ENCODE measurements around the gene CUL1.

Gene CUL1

DNA sequence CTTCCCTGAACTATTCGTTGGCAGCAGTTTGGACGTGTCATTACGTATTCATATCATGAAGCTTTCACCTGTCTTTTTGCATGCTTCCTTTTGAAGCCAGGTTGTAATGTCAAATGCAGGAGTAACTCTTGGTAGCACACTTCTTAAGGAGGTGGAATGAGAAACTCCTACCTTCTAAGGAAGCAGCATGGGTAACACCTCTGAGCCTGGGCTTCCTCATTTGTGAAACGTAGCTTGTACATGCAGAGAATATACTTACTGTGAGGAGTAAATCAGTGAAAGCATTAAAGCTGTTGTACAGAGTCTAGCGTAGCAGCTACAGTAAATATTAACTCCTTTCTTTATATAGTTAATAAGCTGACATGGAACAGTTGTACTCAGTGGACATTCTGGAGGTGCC lies 21.1 kb downstream of the CUL1 start:
- Histone ChIP-seq H3K36me3 (ENCODE audit: insufficient read depth, low read length) (0 out of 2 replicates have a peak, but pooled peaks cover 3% of the 10 kb centered on the region), H3K4me1 (ENCODE audit: insufficient read depth, low read length) (peaks cover 28% of the 10 kb centered on the region), H3K27me3 (ENCODE audit: insufficient read depth, low read length) (no peaks in the 10 kb centered on the region), H3K4me3 (ENCODE audit: low read length) (no peak overlapping the region), H3K9me3 (ENCODE audit: insufficient read depth, low read depth, low read length) (no peaks in the 10 kb centered on the region), H3K9ac (ENCODE audit: low read depth, low read length) (no peak overlapping the region), H3K27ac (ENCODE audit: low read depth, low read length) (no peak overlapping the region)
- WGBS, result 73% methylated on average over 4 of the region's 5 CpGs

GRCh38 chr7:148720472-148720871 lies 21.8 kb downstream of the CUL1 start:
- H3K27ac ChIP-seq (ENCODE audit: low read depth, low read length), result no peak overlapping the region
- H3K36me3 ChIP-seq (ENCODE audit: insufficient read depth, low read length), result no peaks in the 10 kb centered on the region
- peaks cover 28% of the 10 kb centered on the region for H3K4me1 ChIP-seq (ENCODE audit: insufficient read depth, low read length)
- H3K4me3 ChIP-seq (ENCODE audit: low read length), result no peak overlapping the region
- WGBS, result 86% methylated on average over 5 of the region's 5 CpGs
- H3K27me3 ChIP-seq (ENCODE audit: insufficient read depth, low read length), result no peaks in the 10 kb centered on the region
- no peaks in the 10 kb centered on the region for H3K9me3 ChIP-seq (ENCODE audit: insufficient read depth, low read depth, low read length)
- H3K9ac ChIP-seq (ENCODE audit: low read depth, low read length), result no peak overlapping the region

DNA sequence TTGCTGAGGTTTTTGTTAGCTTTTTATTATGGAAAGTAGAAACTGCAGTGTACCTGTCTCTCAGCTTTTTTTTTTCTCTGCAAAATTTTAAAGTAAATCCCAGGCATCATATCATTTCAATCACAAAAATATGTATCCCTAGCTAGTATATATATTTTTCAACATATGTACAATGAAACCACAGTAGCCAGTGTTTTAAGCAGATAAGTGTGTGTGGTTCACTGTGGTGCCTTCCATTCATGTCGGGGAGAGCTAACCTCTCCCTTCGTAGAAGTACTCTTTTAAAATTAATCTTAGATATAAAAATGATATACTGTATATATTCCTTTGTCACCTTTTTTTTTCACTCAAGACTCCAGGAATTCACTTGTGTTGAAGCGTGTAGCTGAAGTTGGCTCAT lies 22.7 kb downstream of the CUL1 start:
- 83% methylated on average over 1 of the region's 3 CpGs for WGBS
- Histone ChIP-seq H3K9me3 (ENCODE audit: insufficient read depth, low read depth, low read length) (no peaks in the 10 kb centered on the region), H3K4me1 (ENCODE audit: insufficient read depth, low read length) (peaks cover 28% of the 10 kb centered on the region), H3K36me3 (ENCODE audit: insufficient read depth, low read length) (no peaks in the 10 kb centered on the region), H3K9ac (ENCODE audit: low read depth, low read length) (no peak overlapping the region), H3K27ac (ENCODE audit: low read depth, low read length) (no peak overlapping the region), H3K4me3 (ENCODE audit: low read length) (no peak overlapping the region), H3K27me3 (ENCODE audit: insufficient read depth, low read length) (no peaks in the 10 kb centered on the region)

DNA sequence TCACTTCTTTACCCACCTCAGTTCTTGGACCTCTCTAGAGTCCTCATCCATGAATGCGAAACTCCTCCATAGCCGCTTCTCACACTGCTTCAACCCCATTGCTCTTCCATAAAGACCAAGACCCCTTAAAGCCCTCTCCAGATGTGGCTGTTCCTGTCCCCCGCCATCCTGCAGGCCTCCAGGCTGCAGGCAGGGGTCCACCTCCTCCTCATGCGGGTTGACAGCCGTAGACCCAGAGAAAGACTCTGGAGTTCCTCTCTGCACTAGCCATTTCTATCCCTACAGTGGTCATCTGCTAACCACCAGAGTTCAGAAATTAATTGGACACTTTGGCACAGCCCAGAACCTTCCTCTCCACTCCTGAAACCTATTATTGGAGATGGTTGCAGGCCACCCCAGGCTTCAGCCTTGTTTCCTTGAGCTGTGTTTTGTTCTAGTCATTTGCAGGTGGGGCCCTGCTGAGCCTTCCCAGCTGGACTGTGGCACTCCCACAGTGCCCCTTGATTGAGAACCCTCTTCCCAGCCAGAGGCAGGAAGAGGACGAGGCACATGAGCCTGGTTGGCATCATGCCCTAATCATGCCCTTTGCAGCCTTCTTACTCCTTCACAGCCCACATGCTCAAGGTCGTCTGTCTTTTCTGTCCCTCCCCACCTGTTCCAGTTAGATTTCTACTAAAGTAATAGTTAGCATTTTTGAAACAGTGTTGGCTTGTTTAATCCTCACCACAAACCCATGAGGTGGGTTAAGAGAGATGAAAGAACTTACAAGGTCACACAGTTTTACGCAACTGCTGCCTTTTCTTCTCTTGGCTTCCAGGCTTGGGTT lies 23.9 kb downstream of the CUL1 start:
- Histone ChIP-seq H3K4me1 (ENCODE audit: insufficient read depth, low read length) (peaks cover 28% of the 10 kb centered on the region), H3K36me3 (ENCODE audit: insufficient read depth, low read length) (no peaks in the 10 kb centered on the region), H3K9me3 (ENCODE audit: insufficient read depth, low read depth, low read length) (no peaks in the 10 kb centered on the region), H3K4me3 (ENCODE audit: low read length) (no peak overlapping the region), H3K9ac (ENCODE audit: low read depth, low read length) (no peak overlapping the region), H3K27ac (ENCODE audit: low read depth, low read length) (no peak overlapping the region), H3K27me3 (ENCODE audit: insufficient read depth, low read length) (no peaks in the 10 kb centered on the region)
- WGBS, result 90% methylated on average over 8 of the region's 8 CpGs

- 89% methylated on average over 2 of the region's 2 CpGs for WGBS
- H3K4me1 ChIP-seq (ENCODE audit: insufficient read depth, low read length), result peaks cover 28% of the 10 kb centered on the region
- no peaks in the 10 kb centered on the region for H3K9me3 ChIP-seq (ENCODE audit: insufficient read depth, low read depth, low read length)
- no peak overlapping the region for H3K4me3 ChIP-seq (ENCODE audit: low read length)
- no peaks in the 10 kb centered on the region for H3K27me3 ChIP-seq (ENCODE audit: insufficient read depth, low read length)
- H3K9ac ChIP-seq (ENCODE audit: low read depth, low read length), result no peak overlapping the region
- no peaks in the 10 kb centered on the region for H3K36me3 ChIP-seq (ENCODE audit: insufficient read depth, low read length)
- H3K27ac ChIP-seq (ENCODE audit: low read depth, low read length), result no peak overlapping the region
Observed at GRCh38 chr7:148723166-148723559, 24.5 kb downstream of the CUL1 start.

DNA sequence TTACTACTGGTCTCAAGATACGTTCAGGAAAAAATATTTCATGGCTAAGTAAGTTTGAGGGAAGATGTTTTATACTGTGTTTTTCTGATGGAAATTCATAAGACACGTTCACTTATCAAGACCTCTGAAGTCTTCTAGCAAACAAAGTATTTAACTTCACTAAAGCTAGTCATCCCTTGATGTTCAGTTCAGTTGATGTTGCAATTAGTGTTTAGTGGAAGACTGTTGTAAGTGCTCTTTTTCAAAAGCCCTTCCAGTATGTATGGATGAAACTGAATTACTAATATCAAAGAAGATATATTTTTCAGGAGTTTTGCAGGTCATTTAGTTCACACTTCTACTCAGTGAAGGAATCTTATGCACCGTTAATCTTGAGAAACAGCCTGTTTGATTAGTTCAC lies 25.1 kb downstream of the CUL1 start:
- Histone ChIP-seq H3K27me3 (ENCODE audit: insufficient read depth, low read length) (no peaks in the 10 kb centered on the region), H3K27ac (ENCODE audit: low read depth, low read length) (no peak overlapping the region), H3K9me3 (ENCODE audit: insufficient read depth, low read depth, low read length) (no peaks in the 10 kb centered on the region), H3K36me3 (ENCODE audit: insufficient read depth, low read length) (no peaks in the 10 kb centered on the region), H3K4me1 (ENCODE audit: insufficient read depth, low read length) (peaks cover 28% of the 10 kb centered on the region), H3K4me3 (ENCODE audit: low read length) (no peak overlapping the region), H3K9ac (ENCODE audit: low read depth, low read length) (no peak overlapping the region)
- 87% methylated on average over 2 of the region's 3 CpGs for WGBS

DNA sequence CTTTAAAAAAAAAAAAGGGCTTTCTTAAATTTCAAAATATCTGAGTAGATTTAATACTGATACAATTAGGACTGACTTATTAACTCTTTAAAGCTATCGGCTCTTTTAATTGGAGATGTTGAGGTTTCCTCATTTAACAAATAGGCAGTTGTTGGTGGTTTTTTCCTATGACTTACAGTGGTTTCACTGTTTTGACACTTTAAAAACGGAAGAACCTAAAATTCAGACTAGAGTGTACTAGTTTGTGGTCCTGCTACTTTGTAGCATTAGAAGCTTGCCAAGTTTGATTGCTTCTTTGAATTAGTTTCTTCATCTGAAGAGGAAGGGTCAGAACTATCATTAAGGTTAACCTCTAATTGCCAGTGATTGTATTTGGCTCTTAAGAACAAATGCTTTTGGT lies 27.7 kb downstream of the CUL1 start:
- Histone ChIP-seq H3K27ac (ENCODE audit: low read depth, low read length) (no peak overlapping the region), H3K4me1 (ENCODE audit: insufficient read depth, low read length) (peaks cover 13% of the 10 kb centered on the region), H3K4me3 (ENCODE audit: low read length) (no peak overlapping the region), H3K9me3 (ENCODE audit: insufficient read depth, low read depth, low read length) (no peaks in the 10 kb centered on the region), H3K36me3 (ENCODE audit: insufficient read depth, low read length) (peaks cover 22% of the 10 kb centered on the region), H3K9ac (ENCODE audit: low read depth, low read length) (no peak overlapping the region), H3K27me3 (ENCODE audit: insufficient read depth, low read length) (no peaks in the 10 kb centered on the region)
- 92% methylated on average over 2 of the region's 2 CpGs for WGBS

DNA sequence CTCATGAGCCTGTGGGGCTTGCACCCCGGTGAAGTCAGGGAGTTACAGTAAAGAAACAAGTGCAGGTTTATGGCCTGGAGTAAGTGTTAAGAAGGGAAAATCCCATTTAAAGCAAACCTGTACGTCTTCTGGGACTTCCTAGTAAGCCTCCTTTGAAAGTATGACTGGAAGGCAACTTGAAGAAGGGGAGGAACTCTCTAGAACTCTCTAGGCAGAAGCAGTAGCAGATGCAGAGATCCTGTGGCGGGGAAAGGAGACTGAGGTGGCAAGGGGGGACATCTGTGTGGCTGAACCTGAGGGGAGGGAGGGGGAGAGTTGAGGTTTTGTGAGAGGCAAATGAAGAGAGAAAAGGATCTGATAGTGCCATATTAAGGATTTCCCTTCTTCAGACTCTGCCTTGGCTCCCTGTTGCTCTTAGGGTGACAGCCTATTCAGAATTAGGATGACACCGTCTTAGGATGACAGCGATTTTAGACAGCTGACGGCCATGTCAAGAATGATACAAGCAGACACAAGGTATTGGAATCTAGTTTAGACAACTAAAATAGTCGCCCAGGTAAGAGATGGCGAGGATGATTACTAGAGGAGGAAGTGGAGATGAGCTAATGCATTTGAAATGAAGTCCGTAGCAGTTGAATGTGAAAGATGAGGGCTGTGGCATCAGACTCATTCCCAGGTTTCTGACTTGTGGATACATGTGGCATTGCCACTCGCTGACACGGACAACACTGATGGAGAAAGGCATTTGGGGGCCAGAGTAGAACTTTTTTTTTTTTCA lies 29.0 kb downstream of the CUL1 start:
- Histone ChIP-seq H3K9ac (ENCODE audit: low read depth, low read length) (no peak overlapping the region), H3K27me3 (ENCODE audit: insufficient read depth, low read length) (no peaks in the 10 kb centered on the region), H3K27ac (ENCODE audit: low read depth, low read length) (no peak overlapping the region), H3K4me3 (ENCODE audit: low read length) (no peak overlapping the region), H3K36me3 (ENCODE audit: insufficient read depth, low read length) (peaks cover 35% of the 10 kb centered on the region), H3K4me1 (ENCODE audit: insufficient read depth, low read length) (peaks cover under 1% of the 10 kb centered on the region; the same call in 1 of the 2 replicates), H3K9me3 (ENCODE audit: insufficient read depth, low read depth, low read length) (no peaks in the 10 kb centered on the region)
- WGBS, result 93% methylated on average over 11 of the region's 11 CpGs

DNA sequence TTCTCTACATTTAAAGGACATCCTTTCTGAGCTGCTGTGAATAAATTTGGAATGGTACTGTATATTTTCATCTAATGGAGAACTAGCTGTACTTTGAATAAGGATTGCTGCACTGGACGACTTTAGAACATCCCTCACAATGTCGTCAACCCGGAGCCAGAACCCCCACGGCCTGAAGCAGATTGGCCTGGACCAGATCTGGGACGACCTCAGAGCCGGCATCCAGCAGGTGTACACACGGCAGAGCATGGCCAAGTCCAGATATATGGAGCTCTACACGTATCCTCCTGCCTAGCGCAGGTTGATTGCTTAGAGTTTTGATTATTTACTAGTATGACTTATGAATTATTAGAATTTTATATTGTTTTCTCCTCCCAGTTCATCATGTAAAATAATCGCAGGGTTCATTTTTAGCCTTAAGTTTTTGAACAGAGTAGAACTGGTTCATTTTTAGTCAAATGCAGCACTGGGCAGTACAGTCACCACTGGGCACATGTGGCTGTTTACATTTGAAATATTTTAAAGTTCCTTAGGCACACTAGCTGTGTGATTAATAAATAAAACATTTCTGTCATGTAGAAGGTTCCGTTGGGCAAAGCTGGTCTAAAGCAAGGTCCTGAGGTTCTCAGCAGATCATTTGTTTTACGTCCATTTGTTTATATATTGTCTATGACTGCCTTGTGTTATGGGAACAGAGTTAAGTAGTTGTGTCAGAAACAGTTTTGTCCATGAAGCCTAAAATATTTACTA lies 31.5 kb downstream of the CUL1 start:
- Histone ChIP-seq H3K4me3 (ENCODE audit: low read length) (no peak overlapping the region), H3K27me3 (ENCODE audit: insufficient read depth, low read length) (no peaks in the 10 kb centered on the region), H3K4me1 (ENCODE audit: insufficient read depth, low read length) (no peaks in the 10 kb centered on the region), H3K9ac (ENCODE audit: low read depth, low read length) (no peak overlapping the region), H3K36me3 (ENCODE audit: insufficient read depth, low read length) (peaks cover 59% of the 10 kb centered on the region), H3K9me3 (ENCODE audit: insufficient read depth, low read depth, low read length) (no peaks in the 10 kb centered on the region), H3K27ac (ENCODE audit: low read depth, low read length) (no peak overlapping the region)
- WGBS, result 96% methylated on average over 12 of the region's 12 CpGs

GRCh38 chr7:148732862-148733261 lies 34.2 kb downstream of the CUL1 start:
- H3K4me1 ChIP-seq (ENCODE audit: insufficient read depth, low read length), result no peaks in the 10 kb centered on the region
- no peaks in the 10 kb centered on the region for H3K9me3 ChIP-seq (ENCODE audit: insufficient read depth, low read depth, low read length)
- no peak overlapping the region for H3K4me3 ChIP-seq (ENCODE audit: low read length)
- H3K27me3 ChIP-seq (ENCODE audit: insufficient read depth, low read length), result no peaks in the 10 kb centered on the region
- 93% methylated on average over 3 of the region's 3 CpGs for WGBS
- H3K36me3 ChIP-seq (ENCODE audit: insufficient read depth, low read length), result peaks cover 79% of the 10 kb centered on the region
- H3K27ac ChIP-seq (ENCODE audit: low read depth, low read length), result no peak overlapping the region
- no peak overlapping the region for H3K9ac ChIP-seq (ENCODE audit: low read depth, low read length)

- Histone ChIP-seq H3K4me1 (ENCODE audit: insufficient read depth, low read length) (no peaks in the 10 kb centered on the region), H3K36me3 (ENCODE audit: insufficient read depth, low read length) (peaks cover 86% of the 10 kb centered on the region), H3K27me3 (ENCODE audit: insufficient read depth, low read length) (no peaks in the 10 kb centered on the region), H3K4me3 (ENCODE audit: low read length) (no peak overlapping the region), H3K27ac (ENCODE audit: low read depth, low read length) (no peak overlapping the region), H3K9me3 (ENCODE audit: insufficient read depth, low read depth, low read length) (no peaks in the 10 kb centered on the region), H3K9ac (ENCODE audit: low read depth, low read length) (no peak overlapping the region)
- WGBS, result 89% methylated on average over 2 of the region's 2 CpGs
Observed at GRCh38 chr7:148733496-148733895, 34.8 kb downstream of the CUL1 start.

Measured in HUES64 (cell line).